HG03066 (cell line): ENCODE results near the gene G6PC1.
"Not testable (repeated sequence)": the region's sequence is repeated elsewhere in the genome, so short reads cannot be mapped to it uniquely, and the experiment has no call there.

Experiments used
- ATAC-seq: cut with Tn5 transposase; IDR thresholded peaks from one replicate; pipeline ENCODE4 v1.9.1; 2021; ENCODE audit warnings: low read depth; ENCODE audit not compliant: unreplicated experiment

G6PC1 gene

DNA sequence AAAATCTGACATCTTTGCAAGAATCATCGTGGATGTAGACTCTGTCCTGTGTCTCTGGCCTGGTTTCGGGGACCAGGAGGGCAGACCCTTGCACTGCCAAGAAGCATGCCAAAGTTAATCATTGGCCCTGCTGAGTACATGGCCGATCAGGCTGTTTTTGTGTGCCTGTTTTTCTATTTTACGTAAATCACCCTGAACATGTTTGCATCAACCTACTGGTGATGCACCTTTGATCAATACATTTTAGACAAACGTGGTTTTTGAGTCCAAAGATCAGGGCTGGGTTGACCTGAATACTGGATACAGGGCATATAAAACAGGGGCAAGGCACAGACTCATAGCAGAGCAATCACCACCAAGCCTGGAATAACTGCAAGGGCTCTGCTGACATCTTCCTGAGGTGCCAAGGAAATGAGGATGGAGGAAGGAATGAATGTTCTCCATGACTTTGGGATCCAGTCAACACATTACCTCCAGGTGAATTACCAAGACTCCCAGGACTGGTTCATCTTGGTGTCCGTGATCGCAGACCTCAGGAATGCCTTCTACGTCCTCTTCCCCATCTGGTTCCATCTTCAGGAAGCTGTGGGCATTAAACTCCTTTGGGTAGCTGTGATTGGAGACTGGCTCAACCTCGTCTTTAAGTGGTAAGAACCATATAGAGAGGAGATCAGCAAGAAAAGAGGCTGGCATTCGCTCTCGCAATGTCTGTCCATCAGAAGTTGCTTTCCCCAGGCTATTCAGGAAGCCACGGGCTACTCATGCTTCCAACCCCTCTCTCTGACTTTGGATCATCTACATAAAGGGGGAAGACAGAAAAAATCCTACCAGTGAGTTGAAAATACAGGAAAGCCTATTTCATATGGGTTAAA lies at the start of gene G6PC1:
Gene G6PC1, plus strand, starts transcription at position 340 of the 872 bp plus-strand sequence. Its CDS starts 78 bp downstream, at position 418.
- no peak for ATAC-seq

DNA sequence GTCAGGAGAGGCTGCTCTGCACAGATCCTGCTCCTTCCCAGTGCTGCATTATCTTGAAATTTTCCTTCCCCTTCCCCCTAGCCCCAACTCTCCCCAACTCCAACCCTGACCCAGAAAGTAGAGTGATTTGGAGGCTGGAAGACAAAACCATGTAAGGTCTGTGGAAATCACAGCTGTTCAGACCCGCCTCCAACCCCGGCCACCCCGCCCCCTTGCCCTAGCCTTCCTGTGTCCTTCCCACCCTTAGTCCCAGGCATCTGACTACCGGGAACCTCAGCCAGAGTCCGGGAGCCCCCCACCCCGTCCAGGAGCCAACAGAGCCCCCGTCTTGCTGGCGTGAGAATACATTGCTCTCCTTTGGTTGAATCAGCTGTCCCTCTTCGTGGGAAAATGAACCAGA lies 49.6 kb upstream of the G6PC1 start, which contains the start of gene AOC3:
Gene AOC3, plus strand, starts transcription at position 246 of the 400 bp plus-strand sequence. Its CDS starts 145 bp downstream, at position 391.
- ATAC-seq = no peak

GRCh38 chr17:42851371-42852240 lies 49.0 kb upstream of the G6PC1 start:
- ATAC-seq = not testable (repeated sequence)

DNA sequence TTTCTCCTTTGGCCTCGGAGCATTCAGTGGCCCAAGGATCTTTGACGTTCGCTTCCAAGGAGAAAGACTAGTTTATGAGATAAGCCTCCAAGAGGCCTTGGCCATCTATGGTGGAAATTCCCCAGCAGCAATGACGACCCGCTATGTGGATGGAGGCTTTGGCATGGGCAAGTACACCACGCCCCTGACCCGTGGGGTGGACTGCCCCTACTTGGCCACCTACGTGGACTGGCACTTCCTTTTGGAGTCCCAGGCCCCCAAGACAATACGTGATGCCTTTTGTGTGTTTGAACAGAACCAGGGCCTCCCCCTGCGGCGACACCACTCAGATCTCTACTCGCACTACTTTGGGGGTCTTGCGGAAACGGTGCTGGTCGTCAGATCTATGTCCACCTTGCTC lies 48.2 kb upstream of the G6PC1 start:
- ATAC-seq = no peak

DNA sequence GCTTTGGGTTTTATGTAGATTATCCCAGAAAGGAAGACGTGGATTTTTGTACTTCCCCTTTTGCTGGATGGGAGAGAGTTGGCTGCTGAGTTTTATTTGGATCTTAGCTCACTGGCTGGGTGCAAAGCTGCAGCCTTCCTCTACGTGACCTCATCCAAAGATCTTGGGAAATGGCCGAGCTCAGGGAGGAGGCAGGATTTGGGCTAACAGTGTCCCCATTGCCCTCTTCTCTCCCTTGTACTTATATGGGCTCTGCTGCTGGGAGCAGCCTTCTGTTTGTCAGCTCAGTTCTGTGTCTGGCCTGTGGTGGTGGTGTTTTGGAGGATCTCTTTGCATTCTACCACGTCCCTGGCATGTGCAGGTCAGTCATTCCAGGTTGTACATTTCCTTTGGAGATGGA lies 47.6 kb upstream of the G6PC1 start:
- no peak for ATAC-seq

GRCh38 chr17:42853597-42853967 lies 47.0 kb upstream of the G6PC1 start:
- ATAC-seq = no peak

DNA sequence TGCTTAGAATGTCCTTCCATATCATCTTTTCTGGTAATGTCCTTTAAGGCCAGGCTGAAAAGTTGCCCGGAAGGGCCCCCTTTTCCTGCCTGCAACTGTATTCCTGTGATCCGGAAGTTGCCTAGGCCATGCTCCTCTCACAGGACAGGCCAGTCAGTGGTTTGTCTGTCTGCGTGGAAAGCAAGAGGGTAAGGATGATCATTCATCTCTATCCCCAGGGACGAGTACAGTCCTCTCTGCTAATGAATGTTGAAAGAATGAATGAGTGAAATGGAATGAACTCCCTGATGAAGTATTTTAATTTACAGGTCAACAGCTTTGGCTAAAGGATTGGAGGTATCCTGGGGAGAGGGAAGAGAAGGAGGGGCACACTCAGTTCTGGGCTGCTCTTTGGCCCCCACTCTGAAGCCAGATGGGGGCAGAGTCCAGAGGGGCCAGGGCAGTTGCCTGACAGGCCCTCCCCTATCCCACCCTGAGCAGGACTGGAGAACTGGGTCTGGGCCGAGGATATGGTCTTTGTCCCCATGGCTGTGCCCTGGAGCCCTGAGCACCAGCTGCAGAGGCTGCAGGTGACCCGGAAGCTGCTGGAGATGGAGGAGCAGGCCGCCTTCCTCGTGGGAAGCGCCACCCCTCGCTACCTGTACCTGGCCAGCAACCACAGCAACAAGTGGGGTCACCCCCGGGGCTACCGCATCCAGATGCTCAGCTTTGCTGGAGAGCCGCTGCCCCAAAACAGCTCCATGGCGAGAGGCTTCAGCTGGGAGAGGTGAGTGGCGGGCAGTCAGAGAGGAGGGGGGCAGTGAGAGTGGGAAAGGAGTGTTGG lies 46.4 kb upstream of the G6PC1 start:
- ATAC-seq = no peak

DNA sequence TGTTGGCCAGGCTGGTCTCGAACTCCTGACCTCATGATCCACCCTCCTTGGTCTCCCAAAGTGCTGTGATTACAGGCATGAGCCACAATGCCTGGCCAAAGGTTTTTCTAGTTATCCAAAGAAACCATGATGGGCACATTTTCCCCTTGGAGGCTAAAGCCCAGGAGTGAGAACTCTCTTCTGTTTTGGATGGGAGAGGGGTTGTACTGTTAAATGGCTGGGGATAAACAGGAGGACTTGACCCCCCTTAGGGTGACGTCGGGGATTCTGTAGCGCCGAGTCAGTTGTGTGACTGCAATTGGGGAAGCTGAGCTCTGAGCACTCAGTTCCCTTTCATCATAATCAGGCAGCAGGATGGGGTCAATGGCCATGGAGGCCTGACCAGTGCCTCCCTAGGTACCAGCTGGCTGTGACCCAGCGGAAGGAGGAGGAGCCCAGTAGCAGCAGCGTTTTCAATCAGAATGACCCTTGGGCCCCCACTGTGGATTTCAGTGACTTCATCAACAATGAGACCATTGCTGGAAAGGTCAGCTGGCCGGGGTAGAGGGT lies 45.5 kb upstream of the G6PC1 start:
- ATAC-seq = no peak

DNA sequence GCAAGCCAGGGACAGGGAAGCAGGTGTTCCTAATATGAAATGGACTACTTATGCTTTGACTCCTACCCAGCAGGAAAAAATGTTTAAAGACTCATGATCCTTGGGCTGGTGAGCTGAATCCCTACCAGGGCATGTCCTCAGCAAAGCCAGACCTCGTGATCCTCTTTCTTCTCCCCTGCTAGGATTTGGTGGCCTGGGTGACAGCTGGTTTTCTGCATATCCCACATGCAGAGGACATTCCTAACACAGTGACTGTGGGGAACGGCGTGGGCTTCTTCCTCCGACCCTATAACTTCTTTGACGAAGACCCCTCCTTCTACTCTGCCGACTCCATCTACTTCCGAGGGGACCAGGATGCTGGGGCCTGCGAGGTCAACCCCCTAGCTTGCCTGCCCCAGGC lies 44.5 kb upstream of the G6PC1 start:
- not testable (repeated sequence) for ATAC-seq

DNA sequence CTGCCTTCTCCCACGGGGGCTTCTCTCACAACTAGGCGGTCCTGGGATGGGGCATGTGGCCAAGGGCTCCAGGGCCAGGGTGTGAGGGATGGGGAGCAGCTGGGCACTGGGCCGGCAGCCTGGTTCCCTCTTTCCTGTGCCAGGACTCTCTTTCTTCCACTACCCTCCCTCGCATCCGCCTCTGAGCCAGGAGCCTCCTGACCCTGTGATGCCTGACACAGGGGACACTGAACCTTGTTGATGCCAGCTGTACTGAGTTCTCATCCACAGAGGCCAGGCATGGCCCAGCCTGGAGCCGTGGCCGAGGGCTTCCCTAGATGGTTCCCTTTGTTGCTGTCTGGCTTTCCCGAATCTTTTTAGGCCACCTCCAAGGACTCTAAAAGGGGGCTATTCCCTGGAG lies 44.1 kb upstream of the G6PC1 start:
- ATAC-seq = not testable (repeated sequence)

DNA sequence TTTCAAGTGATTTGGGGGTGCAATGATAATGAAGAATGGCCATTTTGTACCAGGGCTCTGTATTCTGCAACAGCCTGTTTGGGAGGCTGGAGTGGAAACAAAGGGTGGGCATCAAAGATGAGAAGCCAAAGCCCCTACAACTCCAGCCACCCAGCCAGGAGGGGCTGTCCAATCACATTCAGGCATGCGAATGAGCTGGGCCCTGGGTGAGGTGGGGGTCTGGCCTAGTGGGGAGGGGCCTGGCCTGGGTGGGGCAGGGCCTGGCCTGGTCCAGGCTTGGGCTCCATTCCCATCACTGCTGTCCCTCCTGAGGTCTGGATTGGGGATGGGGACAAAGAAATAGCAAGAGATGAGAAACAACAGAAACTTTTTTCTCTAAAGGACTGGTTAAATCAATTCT lies 43.2 kb upstream of the G6PC1 start:
- ATAC-seq = no peak

- ATAC-seq = no peak
Measured at GRCh38 chr17:42865638-42866094, 34.9 kb upstream of the G6PC1 start.

DNA sequence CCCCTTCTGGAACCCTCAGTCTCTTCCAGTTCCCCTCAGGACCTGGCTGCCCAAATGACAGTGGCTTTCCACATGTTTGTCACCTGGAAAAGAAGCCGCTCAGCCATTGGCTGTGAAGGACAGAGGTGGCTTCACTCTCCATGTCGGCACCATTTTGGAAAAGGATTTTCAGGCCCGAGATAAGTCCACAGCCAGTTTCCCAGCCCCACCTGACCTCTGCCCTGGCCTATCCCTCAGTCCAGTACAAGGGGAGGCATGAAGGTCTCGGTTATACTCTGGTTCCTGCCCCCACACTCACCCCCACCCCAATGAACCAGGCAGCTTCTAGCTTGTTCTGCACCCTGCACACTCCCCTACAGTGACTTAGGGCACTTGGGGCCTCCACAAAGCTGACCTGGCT lies 34.4 kb upstream of the G6PC1 start:
- ATAC-seq = no peak

GRCh38 chr17:42866631-42867575 lies 33.7 kb upstream of the G6PC1 start:
- no peak for ATAC-seq

GRCh38 chr17:42867694-42868261 lies 32.8 kb upstream of the G6PC1 start:
- not testable (repeated sequence) for ATAC-seq

- no peak for ATAC-seq
Measured at GRCh38 chr17:42868338-42868737, 32.3 kb upstream of the G6PC1 start.

- no peak for ATAC-seq
Measured at GRCh38 chr17:42871647-42872046, 29.0 kb upstream of the G6PC1 start.

DNA sequence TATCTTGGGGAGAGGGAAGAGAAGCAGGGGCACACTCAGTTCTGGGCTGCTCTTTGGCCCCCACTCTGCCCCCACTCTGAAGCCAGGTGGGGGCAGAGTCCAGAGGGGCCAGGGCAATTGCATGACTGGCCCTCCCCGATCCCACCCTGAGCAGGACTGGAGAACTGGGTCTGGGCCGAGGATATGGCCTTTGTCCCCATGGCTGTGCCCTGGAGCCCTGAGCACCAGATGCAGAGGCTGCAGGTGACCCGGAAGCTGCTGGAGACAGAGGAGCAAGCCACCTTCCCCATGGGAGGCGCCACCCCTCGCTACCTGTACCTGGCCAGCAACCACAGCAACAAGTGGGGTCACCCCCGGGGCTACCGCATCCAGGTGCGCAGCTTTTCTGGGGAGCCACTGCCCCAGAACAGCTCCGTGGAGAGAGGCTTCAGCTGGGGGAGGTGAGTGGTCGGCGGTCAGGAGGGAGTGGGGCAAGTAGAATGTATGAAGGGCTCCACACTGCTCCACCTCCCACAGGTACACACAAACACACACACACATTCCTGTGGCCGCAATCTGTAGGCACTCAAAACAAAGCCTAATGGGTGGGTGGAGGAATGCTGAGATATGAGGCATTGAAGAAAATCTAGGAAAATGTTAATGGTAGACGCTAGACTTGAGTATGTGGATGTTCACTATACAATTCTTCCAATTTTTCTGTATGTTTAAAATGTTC lies 28.2 kb upstream of the G6PC1 start:
- no peak for ATAC-seq
